Transverse colon (tissue), 4 donors: ENCODE data around the gene DNAJC28.

Source experiments
- EP300 ChIP-seq: sonication (generic); formaldehyde crosslinking; IDR thresholded peaks from one replicate; pipeline ENCODE4 v1.6.1; 2017; ENCODE audit warnings: antibody characterized with exemption, low read depth
- POLR2A ChIP-seq: fragments of 450-650 bp; IDR thresholded peaks from one replicate; pipeline ENCODE4 v1.6.1; 2016; ENCODE audit warnings: antibody characterized with exemption, mild to moderate bottlenecking, moderate library complexity
- POLR2AphosphoS5 ChIP-seq, 3 donors: sonication (generic); formaldehyde crosslinking; IDR thresholded peaks; one replicate each; pipeline ENCODE4 v1.6.1; 2016; ENCODE audit warnings: antibody characterized with exemption in 3 of 3
- TF ChIP-seq, protein P1 (sequence below), 5 experiments: fragments of 200-600 bp in 3 of 5; fragments of 450-650 bp in 2 of 5; sonication (generic) in 3 of 5; IDR thresholded peaks; 1 replicate in 2 of 5; 2 replicates in 3 of 5; pipeline ENCODE4 v1.5.1; 2016 to 2017; ENCODE audit warnings: antibody characterized with exemption in 5 of 5, inconsistent platforms in 3 of 5, mild to moderate bottlenecking in 2 of 5, moderate library complexity in 1 of 5

DNA sequence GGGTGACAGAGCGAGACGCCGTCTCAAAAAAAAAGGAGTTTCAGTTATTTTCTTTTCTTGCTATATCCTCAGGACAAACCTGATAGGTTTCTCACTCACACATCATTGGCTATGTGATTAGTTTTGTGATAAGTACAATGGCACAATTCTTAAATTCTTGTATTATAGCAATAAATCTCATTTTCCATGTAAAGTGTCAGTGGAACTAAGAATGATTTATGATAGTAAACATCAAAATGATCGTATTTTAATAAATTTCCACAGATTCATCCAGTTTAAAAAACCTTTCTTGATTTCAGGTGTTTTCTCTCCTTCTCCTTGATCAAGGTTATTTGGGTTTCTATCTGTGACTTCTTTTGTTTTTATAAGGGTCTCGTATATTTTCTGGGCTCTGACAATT lies 3.5 kb downstream of the DNAJC28 start:
- TF ChIP-seq POLR2A: no peak
- TF ChIP-seq, protein P1, sequence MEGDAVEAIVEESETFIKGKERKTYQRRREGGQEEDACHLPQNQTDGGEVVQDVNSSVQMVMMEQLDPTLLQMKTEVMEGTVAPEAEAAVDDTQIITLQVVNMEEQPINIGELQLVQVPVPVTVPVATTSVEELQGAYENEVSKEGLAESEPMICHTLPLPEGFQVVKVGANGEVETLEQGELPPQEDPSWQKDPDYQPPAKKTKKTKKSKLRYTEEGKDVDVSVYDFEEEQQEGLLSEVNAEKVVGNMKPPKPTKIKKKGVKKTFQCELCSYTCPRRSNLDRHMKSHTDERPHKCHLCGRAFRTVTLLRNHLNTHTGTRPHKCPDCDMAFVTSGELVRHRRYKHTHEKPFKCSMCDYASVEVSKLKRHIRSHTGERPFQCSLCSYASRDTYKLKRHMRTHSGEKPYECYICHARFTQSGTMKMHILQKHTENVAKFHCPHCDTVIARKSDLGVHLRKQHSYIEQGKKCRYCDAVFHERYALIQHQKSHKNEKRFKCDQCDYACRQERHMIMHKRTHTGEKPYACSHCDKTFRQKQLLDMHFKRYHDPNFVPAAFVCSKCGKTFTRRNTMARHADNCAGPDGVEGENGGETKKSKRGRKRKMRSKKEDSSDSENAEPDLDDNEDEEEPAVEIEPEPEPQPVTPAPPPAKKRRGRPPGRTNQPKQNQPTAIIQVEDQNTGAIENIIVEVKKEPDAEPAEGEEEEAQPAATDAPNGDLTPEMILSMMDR (IDR thresholded peaks at IDR 0.05): no peak
- TF ChIP-seq POLR2AphosphoS5 (IDR thresholded peaks at IDR 0.05): no peak
- no peak for TF ChIP-seq EP300
